HG03280 (cell line): ENCODE data around the gene ADGRB3.
"Not testable (repeated sequence)": the region's sequence is repeated elsewhere in the genome, so short reads cannot be mapped to it uniquely, and the experiment has no call there.

Source experiments
- ATAC-seq: cut with Tn5 transposase; IDR thresholded peaks from one replicate; pipeline ENCODE4 v1.9.1; 2021; ENCODE audit warnings: mild to moderate bottlenecking, moderate library complexity; ENCODE audit not compliant: unreplicated experiment

The ADGRB3 gene

GRCh38 chr6:68642977-68643376 lies 7.9 kb downstream of the ADGRB3 start:
- no peak for ATAC-seq

GRCh38 chr6:68649669-68650068 lies 14.6 kb downstream of the ADGRB3 start:
- ATAC-seq = no peak

- no peak for ATAC-seq
Measured at GRCh38 chr6:68650142-68650541, 15.1 kb downstream of the ADGRB3 start.

- ATAC-seq = no peak
Measured at GRCh38 chr6:68651011-68651985, 16.2 kb downstream of the ADGRB3 start.

- ATAC-seq = no peak
Measured at GRCh38 chr6:68652117-68652536, 17.0 kb downstream of the ADGRB3 start.

GRCh38 chr6:68653074-68653705 lies 18.1 kb downstream of the ADGRB3 start:
- no peak for ATAC-seq

GRCh38 chr6:68653706-68654089 lies 18.6 kb downstream of the ADGRB3 start:
- ATAC-seq = no peak

GRCh38 chr6:68654134-68654533 lies 19.1 kb downstream of the ADGRB3 start:
- ATAC-seq = no peak

- no peak for ATAC-seq
Measured at GRCh38 chr6:68655028-68655427, 19.9 kb downstream of the ADGRB3 start.

- ATAC-seq = no peak
Measured at GRCh38 chr6:68657374-68658139, 22.5 kb downstream of the ADGRB3 start.

GRCh38 chr6:68658338-68658737 lies 23.3 kb downstream of the ADGRB3 start:
- no peak for ATAC-seq

GRCh38 chr6:68673255-68673654 lies 38.2 kb downstream of the ADGRB3 start:
- no peak for ATAC-seq

- no peak for ATAC-seq
Measured at GRCh38 chr6:68675548-68675947, 40.5 kb downstream of the ADGRB3 start.

- ATAC-seq = not testable (repeated sequence)
Measured at GRCh38 chr6:68676094-68676493, 41.0 kb downstream of the ADGRB3 start.

- no peak for ATAC-seq
Measured at GRCh38 chr6:68677058-68677457, 42.0 kb downstream of the ADGRB3 start.

- no peak for ATAC-seq
Measured at GRCh38 chr6:68679399-68679798, 44.3 kb downstream of the ADGRB3 start.

- ATAC-seq = no peak
Measured at GRCh38 chr6:68680264-68680663, 45.2 kb downstream of the ADGRB3 start.

- ATAC-seq = no peak
Measured at GRCh38 chr6:68689910-68690309, 54.8 kb downstream of the ADGRB3 start.

GRCh38 chr6:68691120-68691519 lies 56.0 kb downstream of the ADGRB3 start:
- no peak for ATAC-seq

- no peak for ATAC-seq
Measured at GRCh38 chr6:68693271-68693670, 58.2 kb downstream of the ADGRB3 start.

GRCh38 chr6:68695403-68695802 lies 60.3 kb downstream of the ADGRB3 start:
- ATAC-seq = no peak
